HEK293 (cell line): ENCODE data around the gene ZNF552.

Experiments
- CTCF ChIA-PET: fragments of 350-600 bp; formaldehyde crosslinking; extraction: SDS; loops from one replicate; lab custom pipeline; 2021; ENCODE audit warnings: antibody characterized with exemption; lab: Yijun Ruan, JAX
- POLR2A ChIA-PET: fragments of 300-600 bp; formaldehyde crosslinking; extraction: SDS; loops from one replicate; lab custom pipeline; 2020; ENCODE audit warnings: antibody characterized with exemption, inconsistent platforms; lab: Yijun Ruan, JAX
- H3K27ac ChIP-seq: fragments of 200-500 bp; sonication (Bioruptor generic); 2 replicates; pipeline ENCODE4 v1.5.1; 2014; ENCODE audit warnings: low read depth, low read length, control low read depth, inconsistent platforms; ENCODE audit errors: extremely low read depth
- H3K36me3 ChIP-seq, 2 experiments: fragments of 200-500 bp in 1 of 2; sonication (Bioruptor generic) in 1 of 2; 1 replicate in 1 of 2; 2 replicates in 1 of 2; pipeline ENCODE4 v1.5.1; 2014 to 2017; ENCODE audit warnings: inconsistent platforms in 2 of 2, low read length in 2 of 2; ENCODE audit not compliant: control insufficient read depth in 2 of 2, insufficient read depth in 1 of 2
- H3K4me1 ChIP-seq: fragments of 200-500 bp; sonication (Bioruptor generic); 2 replicates; pipeline ENCODE4 v1.5.1; 2014; ENCODE audit warnings: mild to moderate bottlenecking, low read length, inconsistent platforms; ENCODE audit not compliant: control insufficient read depth, insufficient read depth
- H3K4me3 ChIP-seq: 2 replicates; pipeline ENCODE4 v1.5.1; 2011; ENCODE audit warnings: low read depth, mild to moderate bottlenecking, control low read depth, low read length, moderate library complexity
- H3K9me3 ChIP-seq: fragments of 200-500 bp; sonication (Bioruptor generic); 2 replicates; pipeline ENCODE4 v1.5.1; 2014; ENCODE audit warnings: low read depth, low read length, inconsistent platforms; ENCODE audit not compliant: control insufficient read depth, insufficient read depth
- PRDM1 ChIP-seq: fragments of 450-650 bp; formaldehyde crosslinking; IDR thresholded peaks from 2 replicates; pipeline ENCODE4; 2016; ENCODE audit warnings: missing biosample characterization, missing genetic modification characterization
- PRDM10 ChIP-seq: fragments of 450-650 bp; formaldehyde crosslinking; IDR thresholded peaks from 2 replicates; pipeline ENCODE4 v1.5.1; 2016; ENCODE audit warnings: missing biosample characterization, missing genetic modification characterization
- TRIM28 ChIP-seq: IDR thresholded peaks from 2 replicates; pipeline ENCODE4 v1.6.1; 2011; ENCODE audit warnings: low read length, control low read depth, borderline replicate concordance
- ZBTB17 ChIP-seq: fragments of 450-650 bp; formaldehyde crosslinking; IDR thresholded peaks from 2 replicates; pipeline ENCODE4 v1.5.1; 2016; ENCODE audit warnings: missing biosample characterization, missing genetic modification characterization
- ZBTB49 ChIP-seq: fragments of 450-650 bp; formaldehyde crosslinking; IDR thresholded peaks from 2 replicates; pipeline ENCODE4 v1.5.1; 2016; ENCODE audit warnings: missing biosample characterization, missing genetic modification characterization, low read depth
- ZFHX2 ChIP-seq: fragments of 450-650 bp; formaldehyde crosslinking; conservative IDR thresholded peaks from 2 replicates; pipeline ENCODE4 v1.5.1; 2016; ENCODE audit warnings: missing biosample characterization, missing genetic modification characterization
- ZNF223 ChIP-seq: fragments of 450-650 bp; formaldehyde crosslinking; IDR thresholded peaks from 2 replicates; pipeline ENCODE4 v1.5.1; 2016; ENCODE audit warnings: missing biosample characterization, missing genetic modification characterization
- ZNF239 ChIP-seq: fragments of 450-650 bp; formaldehyde crosslinking; IDR thresholded peaks from 2 replicates; pipeline ENCODE4 v1.5.1; 2016; ENCODE audit warnings: missing biosample characterization, missing genetic modification characterization
- ZNF280C ChIP-seq: fragments of 450-650 bp; formaldehyde crosslinking; IDR thresholded peaks from 2 replicates; pipeline ENCODE4 v1.5.1; 2016; ENCODE audit warnings: missing biosample characterization, missing genetic modification characterization
- ZNF366 ChIP-seq: fragments of 450-650 bp; formaldehyde crosslinking; conservative IDR thresholded peaks from 2 replicates; pipeline ENCODE4 v1.5.1; 2016; ENCODE audit warnings: missing biosample characterization, missing genetic modification characterization
- ZNF391 ChIP-seq: fragments of 450-650 bp; formaldehyde crosslinking; IDR thresholded peaks from 2 replicates; pipeline ENCODE4 v1.5.1; 2016; ENCODE audit warnings: low read depth, missing biosample characterization, missing genetic modification characterization, borderline replicate concordance
- ZNF510 ChIP-seq: fragments of 450-650 bp; formaldehyde crosslinking; IDR thresholded peaks from 2 replicates; pipeline ENCODE4 v1.5.1; 2018; ENCODE audit warnings: mild to moderate bottlenecking, missing genetic modification characterization, missing biosample characterization; ENCODE audit not compliant: insufficient replicate concordance
- ZNF558 ChIP-seq: fragments of 450-650 bp; formaldehyde crosslinking; IDR thresholded peaks from 2 replicates; pipeline ENCODE4 v1.5.1; 2016; ENCODE audit warnings: missing biosample characterization, missing genetic modification characterization
- ZNF747 ChIP-seq: fragments of 450-650 bp; formaldehyde crosslinking; IDR thresholded peaks from 2 replicates; pipeline ENCODE4 v1.5.1; 2016; ENCODE audit warnings: missing biosample characterization, missing genetic modification characterization
- ZNF76 ChIP-seq: fragments of 450-650 bp; formaldehyde crosslinking; IDR thresholded peaks from 2 replicates; pipeline ENCODE4; 2016; ENCODE audit warnings: low read depth, missing biosample characterization, missing genetic modification characterization, borderline replicate concordance
- ZNF768 ChIP-seq: fragments of 450-650 bp; formaldehyde crosslinking; IDR thresholded peaks from 2 replicates; pipeline ENCODE4 v1.5.1; 2018; ENCODE audit warnings: missing biosample characterization, mild to moderate bottlenecking, missing genetic modification characterization
- ZNF791 ChIP-seq: fragments of 450-650 bp; formaldehyde crosslinking; IDR thresholded peaks from 2 replicates; pipeline ENCODE4 v1.5.1; 2016; ENCODE audit warnings: missing biosample characterization, missing genetic modification characterization
- TF ChIP-seq, protein P1 (sequence below): fragments of 450-650 bp; formaldehyde crosslinking; IDR thresholded peaks from 2 replicates; pipeline ENCODE4 v1.5.1; 2017; ENCODE audit warnings: missing biosample characterization, missing genetic modification characterization
- TF ChIP-seq, protein P2 (sequence below): fragments of 450-650 bp; formaldehyde crosslinking; IDR thresholded peaks from 2 replicates; pipeline ENCODE4 v1.5.1; 2016; ENCODE audit warnings: missing biosample characterization, missing genetic modification characterization, borderline replicate concordance

Gene ZNF552

GRCh38 chr19:57803265-57803593 lies 11.5 kb downstream of the ZNF552 start:
- Histone ChIP-seq H3K4me1 (peaks cover 6% of the 10 kb centered on the region; the same call in 1 of the 2 replicates), H3K27ac (0 out of 2 replicates have a peak overlapping the region, but pooled peaks have one; percentile 41), H3K9me3 (no peaks in the 10 kb centered on the region), H3K4me3 (peak overlapping the region; percentile 42), H3K36me3 (peaks cover 27 to 34% of the 10 kb centered on the region in 2 experiments; a peak in 2 of 3 replicates)
- no peak for TF ChIP-seq ZNF391 (tag by site-specific recombination)
- TF ChIP-seq PRDM1 (tag by site-specific recombination), result peak; percentile 98
- peak; percentile 34; the same call in 1 of the 2 replicates for TF ChIP-seq ZNF366 (tag by site-specific recombination)
- ChIA-PET CTCF (interaction anchor here (1.2 kb wide), 1 partner anchor 235 kb away, joined by 3 read pairs; no protein-coding TSS in a partner anchor), POLR2A (no interaction called here)

DNA sequence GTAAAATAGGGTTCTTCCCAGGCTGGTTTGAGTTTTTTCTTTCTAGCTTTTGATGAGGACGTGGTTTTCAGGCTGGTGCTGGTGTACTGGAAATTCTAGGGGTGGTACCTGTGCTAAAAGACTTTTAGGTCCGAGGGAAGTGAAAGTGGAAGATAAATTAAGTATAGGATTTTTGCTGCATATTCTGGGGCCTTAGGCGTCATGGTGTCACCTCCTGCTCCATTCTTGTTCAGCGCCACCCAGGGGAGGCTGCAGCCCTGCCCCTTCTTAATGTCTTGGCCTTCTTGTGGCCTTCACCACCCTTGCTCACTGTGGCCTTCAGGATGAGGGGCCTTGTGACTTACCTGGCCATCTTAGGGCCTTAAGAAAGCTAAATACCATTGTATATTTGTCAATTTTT lies 12.4 kb downstream of the ZNF552 start:
- Histone ChIP-seq H3K4me1 (peaks cover 6% of the 10 kb centered on the region; the same call in 1 of the 2 replicates), H3K36me3 (peaks cover 18 to 31% of the 10 kb centered on the region in 2 experiments; a peak in 2 of 3 replicates), H3K9me3 (no peaks in the 10 kb centered on the region), H3K27ac (no peak overlapping the region), H3K4me3 (no peak overlapping the region)
- CTCF ChIA-PET, result interaction anchor here (0.6 kb wide), 2 partner anchors 13 to 21 kb away, joined by 3 read pairs; partner anchors contain the start of gene ZNF552
- POLR2A ChIA-PET, result interaction anchor here (0.6 kb wide), 1 partner anchor 17 kb away, joined by 8 read pairs; no protein-coding TSS in a partner anchor
- no peak for TF ChIP-seq ZNF280C
- TF ChIP-seq ZBTB49 (tag by site-specific recombination), result no peak
- no peak for TF ChIP-seq ZNF768 (tag by site-specific recombination)
- TF ChIP-seq ZBTB17 (tag by site-specific recombination), result no peak
- TF ChIP-seq ZNF239, result no peak
- TF ChIP-seq ZFHX2 (tag by site-specific recombination), result no peak
- TF ChIP-seq ZNF223 (tag by site-specific recombination), result no peak
- TF ChIP-seq TRIM28, result no peak
- TF ChIP-seq ZNF76, result no peak
- no peak for TF ChIP-seq PRDM10 (tag by site-specific recombination)
- no peak for TF ChIP-seq ZNF510
- TF ChIP-seq ZNF791, result no peak
- no peak for TF ChIP-seq ZNF558 (tag by site-specific recombination)
- TF ChIP-seq, protein P1, sequence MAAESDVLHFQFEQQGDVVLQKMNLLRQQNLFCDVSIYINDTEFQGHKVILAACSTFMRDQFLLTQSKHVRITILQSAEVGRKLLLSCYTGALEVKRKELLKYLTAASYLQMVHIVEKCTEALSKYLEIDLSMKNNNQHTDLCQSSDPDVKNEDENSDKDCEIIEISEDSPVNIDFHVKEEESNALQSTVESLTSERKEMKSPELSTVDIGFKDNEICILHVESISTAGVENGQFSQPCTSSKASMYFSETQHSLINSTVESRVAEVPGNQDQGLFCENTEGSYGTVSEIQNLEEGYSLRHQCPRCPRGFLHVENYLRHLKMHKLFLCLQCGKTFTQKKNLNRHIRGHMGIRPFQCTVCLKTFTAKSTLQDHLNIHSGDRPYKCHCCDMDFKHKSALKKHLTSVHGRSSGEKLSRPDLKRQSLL (tag by site-specific recombination), result no peak
- no peak for TF ChIP-seq ZNF747
- TF ChIP-seq, protein P2, sequence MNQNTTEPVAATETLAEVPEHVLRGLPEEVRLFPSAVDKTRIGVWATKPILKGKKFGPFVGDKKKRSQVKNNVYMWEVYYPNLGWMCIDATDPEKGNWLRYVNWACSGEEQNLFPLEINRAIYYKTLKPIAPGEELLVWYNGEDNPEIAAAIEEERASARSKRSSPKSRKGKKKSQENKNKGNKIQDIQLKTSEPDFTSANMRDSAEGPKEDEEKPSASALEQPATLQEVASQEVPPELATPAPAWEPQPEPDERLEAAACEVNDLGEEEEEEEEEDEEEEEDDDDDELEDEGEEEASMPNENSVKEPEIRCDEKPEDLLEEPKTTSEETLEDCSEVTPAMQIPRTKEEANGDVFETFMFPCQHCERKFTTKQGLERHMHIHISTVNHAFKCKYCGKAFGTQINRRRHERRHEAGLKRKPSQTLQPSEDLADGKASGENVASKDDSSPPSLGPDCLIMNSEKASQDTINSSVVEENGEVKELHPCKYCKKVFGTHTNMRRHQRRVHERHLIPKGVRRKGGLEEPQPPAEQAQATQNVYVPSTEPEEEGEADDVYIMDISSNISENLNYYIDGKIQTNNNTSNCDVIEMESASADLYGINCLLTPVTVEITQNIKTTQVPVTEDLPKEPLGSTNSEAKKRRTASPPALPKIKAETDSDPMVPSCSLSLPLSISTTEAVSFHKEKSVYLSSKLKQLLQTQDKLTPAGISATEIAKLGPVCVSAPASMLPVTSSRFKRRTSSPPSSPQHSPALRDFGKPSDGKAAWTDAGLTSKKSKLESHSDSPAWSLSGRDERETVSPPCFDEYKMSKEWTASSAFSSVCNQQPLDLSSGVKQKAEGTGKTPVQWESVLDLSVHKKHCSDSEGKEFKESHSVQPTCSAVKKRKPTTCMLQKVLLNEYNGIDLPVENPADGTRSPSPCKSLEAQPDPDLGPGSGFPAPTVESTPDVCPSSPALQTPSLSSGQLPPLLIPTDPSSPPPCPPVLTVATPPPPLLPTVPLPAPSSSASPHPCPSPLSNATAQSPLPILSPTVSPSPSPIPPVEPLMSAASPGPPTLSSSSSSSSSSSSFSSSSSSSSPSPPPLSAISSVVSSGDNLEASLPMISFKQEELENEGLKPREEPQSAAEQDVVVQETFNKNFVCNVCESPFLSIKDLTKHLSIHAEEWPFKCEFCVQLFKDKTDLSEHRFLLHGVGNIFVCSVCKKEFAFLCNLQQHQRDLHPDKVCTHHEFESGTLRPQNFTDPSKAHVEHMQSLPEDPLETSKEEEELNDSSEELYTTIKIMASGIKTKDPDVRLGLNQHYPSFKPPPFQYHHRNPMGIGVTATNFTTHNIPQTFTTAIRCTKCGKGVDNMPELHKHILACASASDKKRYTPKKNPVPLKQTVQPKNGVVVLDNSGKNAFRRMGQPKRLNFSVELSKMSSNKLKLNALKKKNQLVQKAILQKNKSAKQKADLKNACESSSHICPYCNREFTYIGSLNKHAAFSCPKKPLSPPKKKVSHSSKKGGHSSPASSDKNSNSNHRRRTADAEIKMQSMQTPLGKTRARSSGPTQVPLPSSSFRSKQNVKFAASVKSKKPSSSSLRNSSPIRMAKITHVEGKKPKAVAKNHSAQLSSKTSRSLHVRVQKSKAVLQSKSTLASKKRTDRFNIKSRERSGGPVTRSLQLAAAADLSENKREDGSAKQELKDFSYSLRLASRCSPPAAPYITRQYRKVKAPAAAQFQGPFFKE (tag by site-specific recombination), result no peak
